ENCODE measurements around the gene TMEM79. TPM values are rescaled to one million over a fixed set of nuclear protein-coding genes. Genes with fewer than 3 reads are reported as not detected.
A peak's percentile ranks its signal among the peaks of the same experiment; 100 is the strongest.

TMEM79 gene
- polyA plus RNA-seq, 1 donor (not counting 4 experiments of a cell fraction or from before 2014, with no cell fraction given), result 14.2 TPM

- dilution Hi-C loops (cut with MboI; ENCODE audit: extremely low pct_ligation_motif_present, low sequenced_read_pairs), result no loop called here
- H3K9ac ChIP-seq (ENCODE audit: control insufficient read depth, extremely low read depth, insufficient read depth, low read length), result peak overlapping the region; percentile 92
- FAIRE-seq (no peak), DNase-seq (ENCODE audit: low read depth, low spot score) (no peak)
- peak overlapping the region; percentile 39 for H2AFZ ChIP-seq (ENCODE audit: control insufficient read depth, low read length)
- peak overlapping the region; percentile 90 for H3K4me2 ChIP-seq (ENCODE audit: control insufficient read depth, extremely low read depth, insufficient read depth, low read depth, low read length)
- peaks cover 62% of the 10 kb centered on the region for H3K79me2 ChIP-seq (ENCODE audit: control insufficient read depth, insufficient read depth, low read length)
- no peaks in the 10 kb centered on the region for H3K9me3 ChIP-seq (ENCODE audit: control insufficient read depth, low read depth, low read length)
- no peaks in the 10 kb centered on the region for H4K20me1 ChIP-seq (ENCODE audit: control insufficient read depth, extremely low read depth, insufficient read depth, low read length)
- H3K27me3 ChIP-seq (ENCODE audit: control insufficient read depth, extremely low read depth, insufficient read depth, low read length), result no peaks in the 10 kb centered on the region
- peak overlapping the region; percentile 80 for H3K27ac ChIP-seq (ENCODE audit: control insufficient read depth, insufficient read depth, low read length)
- H3K4me3 ChIP-seq (ENCODE audit: control insufficient read depth in 2 of 3, extremely low read depth in 1 of 3, insufficient read depth in 2 of 3, low read depth in 1 of 3, low read length in 3 of 3), result peak overlapping the region; percentile 54 to 89 (median 85)
- TF ChIP-seq, protein P1, sequence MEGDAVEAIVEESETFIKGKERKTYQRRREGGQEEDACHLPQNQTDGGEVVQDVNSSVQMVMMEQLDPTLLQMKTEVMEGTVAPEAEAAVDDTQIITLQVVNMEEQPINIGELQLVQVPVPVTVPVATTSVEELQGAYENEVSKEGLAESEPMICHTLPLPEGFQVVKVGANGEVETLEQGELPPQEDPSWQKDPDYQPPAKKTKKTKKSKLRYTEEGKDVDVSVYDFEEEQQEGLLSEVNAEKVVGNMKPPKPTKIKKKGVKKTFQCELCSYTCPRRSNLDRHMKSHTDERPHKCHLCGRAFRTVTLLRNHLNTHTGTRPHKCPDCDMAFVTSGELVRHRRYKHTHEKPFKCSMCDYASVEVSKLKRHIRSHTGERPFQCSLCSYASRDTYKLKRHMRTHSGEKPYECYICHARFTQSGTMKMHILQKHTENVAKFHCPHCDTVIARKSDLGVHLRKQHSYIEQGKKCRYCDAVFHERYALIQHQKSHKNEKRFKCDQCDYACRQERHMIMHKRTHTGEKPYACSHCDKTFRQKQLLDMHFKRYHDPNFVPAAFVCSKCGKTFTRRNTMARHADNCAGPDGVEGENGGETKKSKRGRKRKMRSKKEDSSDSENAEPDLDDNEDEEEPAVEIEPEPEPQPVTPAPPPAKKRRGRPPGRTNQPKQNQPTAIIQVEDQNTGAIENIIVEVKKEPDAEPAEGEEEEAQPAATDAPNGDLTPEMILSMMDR (optimal IDR thresholded peaks at IDR 0.05 in 1 of 3, IDR thresholded peaks at IDR 0.05 in 1 of 3, conservative IDR thresholded peaks at IDR 0.05 in 1 of 3; ENCODE audit: extremely low read depth in 1 of 3, insufficient read depth in 2 of 3, low read length in 3 of 3), result no peak
- TF ChIP-seq EZH2 (IDR thresholded peaks at IDR 0.05; ENCODE audit: low read length), result no peak
- H3K36me3 ChIP-seq (ENCODE audit: control insufficient read depth in 2 of 2, extremely low read depth in 1 of 2, insufficient read depth in 2 of 2, low read length in 2 of 2), result peaks cover 14 to 18% of the 10 kb centered on the region in 2 experiments
- H3K4me1 ChIP-seq (ENCODE audit: control insufficient read depth, extremely low read depth, insufficient read depth, low read length), result peaks cover 33% of the 10 kb centered on the region
- no peaks in the 10 kb centered on the region for H3K9me1 ChIP-seq (ENCODE audit: control insufficient read depth, extremely low read depth, insufficient read depth, low read length)
Observed at GRCh38 chr1:156281693-156282478, 2.2 kb upstream of the TMEM79 start.

GRCh38 chr1:156282479-156283222, 1.5 kb upstream of the TMEM79 start, which contains the start of gene SMG5:
Gene SMG5, minus strand, starts transcription at chr1:156282825. Its CDS starts 145 bp downstream, at chr1:156282680.
- H3K27ac ChIP-seq (ENCODE audit: control insufficient read depth, insufficient read depth, low read length), result peak within 1 kb of the TSS; percentile 80
- no peaks in the 10 kb centered on the region for H4K20me1 ChIP-seq (ENCODE audit: control insufficient read depth, extremely low read depth, insufficient read depth, low read length)
- peaks cover 33% of the 10 kb centered on the region for H3K4me1 ChIP-seq (ENCODE audit: control insufficient read depth, extremely low read depth, insufficient read depth, low read length)
- no peaks in the 10 kb centered on the region for H3K9me1 ChIP-seq (ENCODE audit: control insufficient read depth, extremely low read depth, insufficient read depth, low read length)
- H3K9ac ChIP-seq (ENCODE audit: control insufficient read depth, extremely low read depth, insufficient read depth, low read length), result peak within 1 kb of the TSS; percentile 92
- H3K79me2 ChIP-seq (ENCODE audit: control insufficient read depth, insufficient read depth, low read length), result peaks cover 59% of the 10 kb centered on the region
- H3K4me3 ChIP-seq (ENCODE audit: control insufficient read depth in 2 of 3, extremely low read depth in 1 of 3, insufficient read depth in 2 of 3, low read depth in 1 of 3, low read length in 3 of 3), result peak within 1 kb of the TSS; percentile 54 to 89 (median 85)
- peak within 1 kb of the TSS; percentile 99 for H3K4me2 ChIP-seq (ENCODE audit: control insufficient read depth, extremely low read depth, insufficient read depth, low read depth, low read length)
- DNase-seq (ENCODE audit: low read depth, low spot score) (no peak), FAIRE-seq (peak; percentile 71)
- H3K9me3 ChIP-seq (ENCODE audit: control insufficient read depth, low read depth, low read length), result no peaks in the 10 kb centered on the region
- dilution Hi-C loops (cut with MboI; ENCODE audit: extremely low pct_ligation_motif_present, low sequenced_read_pairs), result no loop called here
- H3K36me3 ChIP-seq (ENCODE audit: control insufficient read depth in 2 of 2, extremely low read depth in 1 of 2, insufficient read depth in 2 of 2, low read length in 2 of 2), result peaks cover 12 to 15% of the 10 kb centered on the region in 2 experiments
- peak within 1 kb of the TSS; percentile 100 for H2AFZ ChIP-seq (ENCODE audit: control insufficient read depth, low read length)
- TF ChIP-seq EZH2 (IDR thresholded peaks at IDR 0.05; ENCODE audit: low read length), result no peak
- TF ChIP-seq, protein P1 (optimal IDR thresholded peaks at IDR 0.05 in 1 of 3, IDR thresholded peaks at IDR 0.05 in 1 of 3, conservative IDR thresholded peaks at IDR 0.05 in 1 of 3; ENCODE audit: extremely low read depth in 1 of 3, insufficient read depth in 2 of 3, low read length in 3 of 3), result no peak
- no peaks in the 10 kb centered on the region for H3K27me3 ChIP-seq (ENCODE audit: control insufficient read depth, extremely low read depth, insufficient read depth, low read length)

Data from keratinocyte (primary cell).